NCI-H82 treated with DMSO at 0.1 percent for 48 hours (cell line): ENCODE data around the gene TRPV5.

Experiments used
- DNase-seq: peaks from one replicate; lab custom pipeline; 2025; ENCODE audit not compliant: unreplicated experiment; lab: John Stamatoyannopoulos, UW

The TRPV5 gene

GRCh38 chr7:142910481-142910880 lies 23.1 kb downstream of the TRPV5 start:
- no peak for DNase-seq

GRCh38 chr7:142910031-142910433 lies 23.5 kb downstream of the TRPV5 start:
- no peak for DNase-seq

- peak; percentile 1 for DNase-seq
These were observed 24.3 kb downstream of the TRPV5 start for GRCh38 chr7:142908921-142909890.

GRCh38 chr7:142908290-142908689 lies 25.3 kb downstream of the TRPV5 start:
- DNase-seq: no peak

- no peak for DNase-seq
These were observed 26.9 kb downstream of the TRPV5 start for GRCh38 chr7:142906643-142907042.

- DNase-seq: no peak
These were observed 27.8 kb downstream of the TRPV5 start for GRCh38 chr7:142905759-142906158.

GRCh38 chr7:142904128-142904527 lies 29.4 kb downstream of the TRPV5 start:
- no peak for DNase-seq

GRCh38 chr7:142901426-142902259 lies 31.9 kb downstream of the TRPV5 start:
- no peak for DNase-seq

- no peak for DNase-seq
These were observed 33.9 kb downstream of the TRPV5 start for GRCh38 chr7:142899661-142900060.

- no peak for DNase-seq
These were observed 35.0 kb downstream of the TRPV5 start for GRCh38 chr7:142898377-142899170.

GRCh38 chr7:142897691-142898090 lies 35.9 kb downstream of the TRPV5 start:
- no peak for DNase-seq

- DNase-seq: no peak
These were observed 36.7 kb downstream of the TRPV5 start for GRCh38 chr7:142896741-142897379.

- DNase-seq: no peak
These were observed 37.4 kb downstream of the TRPV5 start for GRCh38 chr7:142896151-142896550.

GRCh38 chr7:142894985-142895593 lies 38.5 kb downstream of the TRPV5 start:
- DNase-seq: no peak

- DNase-seq: no peak
These were observed 39.2 kb downstream of the TRPV5 start for GRCh38 chr7:142894112-142894984.

GRCh38 chr7:142892951-142893350 lies 40.6 kb downstream of the TRPV5 start:
- no peak for DNase-seq

GRCh38 chr7:142891490-142892082 lies 42.0 kb downstream of the TRPV5 start:
- DNase-seq: no peak

GRCh38 chr7:142890874-142891485 lies 42.6 kb downstream of the TRPV5 start:
- DNase-seq: no peak
